ENCODE data around the gene REV3L.
"Not testable (repeated sequence)": the region's sequence is repeated elsewhere in the genome, so short reads cannot be mapped to it uniquely, and the experiment has no call there.

The REV3L gene

GRCh38 chr6:111482959-111483735 lies at the start of gene REV3L:
Gene REV3L, minus strand, starts transcription at chr6:111483218. Its CDS starts 330 bp downstream, at chr6:111482888.
- DNase-seq: peak; percentile 91

- DNase-seq: no peak
These were observed 48.2 kb upstream of the REV3L start for GRCh38 chr6:111531185-111531584.

- no peak for DNase-seq
These were observed 47.6 kb upstream of the REV3L start for GRCh38 chr6:111530667-111531066.

GRCh38 chr6:111530218-111530617 lies 47.2 kb upstream of the REV3L start:
- no peak for DNase-seq

GRCh38 chr6:111527367-111527766 lies 44.3 kb upstream of the REV3L start:
- no peak for DNase-seq

GRCh38 chr6:111524735-111525134 lies 41.7 kb upstream of the REV3L start:
- DNase-seq: no peak

- no peak for DNase-seq
These were observed 41.2 kb upstream of the REV3L start for GRCh38 chr6:111524252-111524651.

GRCh38 chr6:111523484-111524167 lies 40.6 kb upstream of the REV3L start:
- DNase-seq: no peak

GRCh38 chr6:111522393-111523020 lies 39.5 kb upstream of the REV3L start:
- no peak for DNase-seq

- DNase-seq: no peak
These were observed 38.7 kb upstream of the REV3L start for GRCh38 chr6:111521497-111522270.

- no peak for DNase-seq
These were observed 37.5 kb upstream of the REV3L start for GRCh38 chr6:111520524-111520923.

- DNase-seq: no peak
These were observed 34.9 kb upstream of the REV3L start for GRCh38 chr6:111517965-111518364.

GRCh38 chr6:111515259-111515658 lies 32.2 kb upstream of the REV3L start:
- DNase-seq: no peak

GRCh38 chr6:111514531-111514930 lies 31.5 kb upstream of the REV3L start:
- not testable (repeated sequence) for DNase-seq

GRCh38 chr6:111507219-111507618 lies 24.2 kb upstream of the REV3L start:
- not testable (repeated sequence) for DNase-seq

- not testable (repeated sequence) for DNase-seq
These were observed 22.5 kb upstream of the REV3L start for GRCh38 chr6:111505498-111505897.

GRCh38 chr6:111503660-111504059 lies 20.6 kb upstream of the REV3L start:
- no peak for DNase-seq

GRCh38 chr6:111503194-111503593 lies 20.2 kb upstream of the REV3L start:
- no peak for DNase-seq

- no peak for DNase-seq
These were observed 19.1 kb upstream of the REV3L start for GRCh38 chr6:111502154-111502553.

- no peak for DNase-seq
These were observed 16.3 kb upstream of the REV3L start for GRCh38 chr6:111499269-111499793.

GRCh38 chr6:111494951-111495635 lies 12.1 kb upstream of the REV3L start:
- DNase-seq: no peak

GRCh38 chr6:111492499-111492898 lies 9.5 kb upstream of the REV3L start:
- DNase-seq: no peak

All from CD4-positive, alpha-beta T cell treated with Interleukin-6 for 4 hours (primary cell).